Measurements from ENCODE around the gene SLC9A5.

Gene SLC9A5

DNA sequence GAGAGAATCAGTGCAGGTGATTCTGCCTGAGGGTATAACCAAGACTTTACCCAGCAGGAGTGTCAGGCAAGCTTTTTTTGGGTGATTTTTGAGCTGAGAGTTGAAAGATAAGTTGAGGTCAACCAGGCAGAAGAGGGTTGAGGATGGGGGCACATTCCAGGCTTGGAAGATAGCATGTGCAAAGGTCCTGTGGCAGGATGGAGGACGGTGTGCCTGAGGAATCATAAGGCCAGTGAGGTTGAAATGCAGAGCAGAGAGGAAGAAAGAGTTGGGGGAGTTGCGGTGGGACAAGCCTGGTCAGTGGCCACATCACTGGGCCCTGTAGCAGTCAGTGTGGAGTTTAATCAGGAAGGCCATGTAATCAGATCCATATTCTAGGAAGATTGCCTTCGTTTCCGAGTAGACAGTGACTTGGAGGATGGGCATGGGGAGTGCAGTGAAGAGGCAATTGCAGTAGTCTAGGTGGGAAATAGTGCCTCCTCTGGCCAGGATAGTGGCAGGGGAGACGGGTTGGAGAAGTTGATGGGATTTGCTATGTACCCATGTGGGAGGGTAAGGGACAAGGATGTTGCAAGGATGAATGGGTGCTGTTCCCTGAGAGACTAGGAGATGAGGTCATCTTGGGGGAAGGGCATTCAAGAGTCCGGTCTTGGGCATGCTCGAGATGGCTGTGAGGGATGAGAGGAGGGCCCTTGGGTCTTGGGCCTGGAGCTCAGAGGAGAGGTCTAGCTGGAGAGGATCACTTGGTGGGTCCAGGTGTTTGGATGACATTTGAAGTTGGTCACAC lies 34.5 kb downstream of the SLC9A5 start:
- no peak for DNase-seq

- no peak for DNase-seq
Measured at GRCh38 chr16:67283826-67284555, 35.2 kb downstream of the SLC9A5 start.

DNA sequence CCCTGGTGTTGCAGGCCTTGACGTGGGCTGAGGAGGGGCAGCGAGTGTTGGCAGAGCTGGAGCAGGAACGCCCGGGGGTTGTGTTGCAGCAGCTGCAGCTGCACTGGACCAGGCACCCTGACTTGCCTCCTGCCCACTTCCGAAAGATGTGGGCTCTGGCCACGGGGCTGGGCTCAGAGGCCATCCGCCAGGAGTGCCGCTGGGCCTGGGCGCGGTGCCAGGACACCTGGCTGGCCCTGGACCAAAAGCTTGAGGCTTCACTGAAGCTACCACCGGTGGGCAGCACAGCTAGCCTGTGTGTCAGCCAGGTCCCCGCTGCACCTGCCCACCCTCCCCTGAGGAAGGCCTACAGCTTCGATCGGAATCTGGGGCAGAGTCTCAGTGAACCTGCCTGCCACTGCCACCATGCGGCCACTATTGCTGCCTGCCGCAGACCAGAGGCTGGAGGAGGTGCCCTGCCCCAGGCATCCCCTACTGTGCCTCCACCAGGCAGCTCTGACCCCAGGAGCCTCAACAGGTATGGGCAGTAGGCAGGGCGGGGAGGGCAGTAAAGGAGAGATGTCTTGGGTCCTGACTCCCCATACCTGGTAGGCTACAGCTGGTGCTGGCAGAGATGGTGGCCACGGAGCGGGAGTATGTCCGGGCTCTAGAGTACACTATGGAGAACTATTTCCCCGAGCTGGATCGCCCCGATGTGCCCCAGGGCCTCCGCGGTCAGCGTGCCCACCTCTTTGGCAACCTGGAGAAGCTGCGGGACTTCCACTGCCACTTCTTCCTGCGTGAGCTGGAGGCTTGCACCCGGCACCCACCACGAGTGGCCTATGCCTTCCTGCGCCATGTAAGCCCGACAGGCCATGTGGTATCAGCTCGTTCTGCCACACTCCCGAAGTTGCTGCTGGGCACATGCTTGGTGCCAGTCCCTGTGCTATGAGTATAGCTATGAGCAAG lies 36.2 kb downstream of the SLC9A5 start:
- DNase-seq: no peak

GRCh38 chr16:67286441-67287235 lies 37.9 kb downstream of the SLC9A5 start:
- no peak for DNase-seq

GRCh38 chr16:67287960-67288359 lies 39.2 kb downstream of the SLC9A5 start:
- DNase-seq: no peak

GRCh38 chr16:67291461-67291860 lies 42.7 kb downstream of the SLC9A5 start:
- no peak for DNase-seq

GRCh38 chr16:67294171-67294757 lies 45.5 kb downstream of the SLC9A5 start:
- DNase-seq: no peak

GRCh38 chr16:67294938-67295361 lies 46.2 kb downstream of the SLC9A5 start:
- no peak for DNase-seq

DNA sequence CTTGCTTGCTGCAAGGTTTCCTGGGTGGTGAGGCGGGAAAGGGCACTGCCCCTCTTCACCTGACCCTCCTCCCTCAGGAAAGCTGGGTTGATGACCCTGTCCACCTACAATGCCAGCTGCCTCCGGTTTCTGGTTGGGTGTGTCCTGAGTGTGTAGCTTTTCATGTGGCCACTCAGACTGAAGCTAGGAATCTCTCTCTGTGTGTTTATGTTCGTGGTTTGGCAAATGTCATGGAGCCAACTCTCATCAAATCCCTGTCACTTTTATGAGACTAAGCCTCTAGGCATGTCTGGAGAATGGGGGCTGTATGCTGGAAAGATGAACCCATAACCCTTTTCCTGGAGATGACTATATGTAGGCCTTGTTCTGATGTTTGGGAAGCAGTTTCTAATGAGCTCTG lies 47.6 kb downstream of the SLC9A5 start:
- DNase-seq: no peak

DNA sequence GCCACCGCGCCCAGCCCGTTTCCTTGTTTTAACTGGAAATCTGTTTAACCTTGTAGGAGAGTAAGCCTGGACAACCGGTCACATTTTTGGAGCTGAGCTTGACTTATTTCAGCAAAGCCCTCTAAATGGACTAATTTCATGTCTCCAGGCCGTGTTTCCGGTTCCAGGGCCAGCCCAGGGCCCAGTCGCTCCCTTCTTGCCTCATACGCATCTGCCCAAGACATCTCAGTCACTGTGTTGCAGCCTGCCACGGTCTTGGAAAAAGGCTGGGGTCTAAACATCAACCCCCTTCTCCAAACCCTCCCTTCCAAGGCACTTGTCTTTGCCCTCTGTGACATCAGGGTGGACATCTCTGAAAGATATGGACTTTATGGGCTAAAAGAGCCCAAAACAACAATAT lies 49.5 kb downstream of the SLC9A5 start:
- no peak for DNase-seq

GRCh38 chr16:67299269-67299668 lies 50.5 kb downstream of the SLC9A5 start:
- no peak for DNase-seq

- no peak for DNase-seq
Measured at GRCh38 chr16:67301080-67301782, 52.5 kb downstream of the SLC9A5 start.

- DNase-seq: no peak
Measured at GRCh38 chr16:67302076-67302475, 53.3 kb downstream of the SLC9A5 start.

- DNase-seq: no peak
Measured at GRCh38 chr16:67302970-67303369, 54.2 kb downstream of the SLC9A5 start.

DNA sequence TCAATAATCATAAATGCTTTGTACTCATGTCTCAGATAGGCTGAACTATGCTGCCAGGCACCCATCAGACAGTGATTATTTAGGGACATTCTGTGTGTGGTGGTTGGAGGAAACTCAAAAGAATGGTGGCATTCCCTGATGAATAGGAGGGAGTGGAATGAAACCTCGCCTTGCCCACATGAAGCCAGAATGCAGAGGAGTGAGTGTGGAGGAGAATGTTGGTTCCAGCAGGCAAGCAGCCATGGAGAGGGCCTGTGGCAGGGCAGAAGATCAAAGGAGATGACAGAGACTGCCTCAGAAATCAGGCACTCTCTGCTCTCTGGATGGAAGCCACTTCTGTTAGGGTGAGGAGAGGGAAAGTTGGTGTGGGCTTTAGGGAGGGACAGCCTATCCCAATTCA lies 55.2 kb downstream of the SLC9A5 start:
- DNase-seq: no peak

- no peak for DNase-seq
Measured at GRCh38 chr16:67305216-67306071, 56.7 kb downstream of the SLC9A5 start.

DNA sequence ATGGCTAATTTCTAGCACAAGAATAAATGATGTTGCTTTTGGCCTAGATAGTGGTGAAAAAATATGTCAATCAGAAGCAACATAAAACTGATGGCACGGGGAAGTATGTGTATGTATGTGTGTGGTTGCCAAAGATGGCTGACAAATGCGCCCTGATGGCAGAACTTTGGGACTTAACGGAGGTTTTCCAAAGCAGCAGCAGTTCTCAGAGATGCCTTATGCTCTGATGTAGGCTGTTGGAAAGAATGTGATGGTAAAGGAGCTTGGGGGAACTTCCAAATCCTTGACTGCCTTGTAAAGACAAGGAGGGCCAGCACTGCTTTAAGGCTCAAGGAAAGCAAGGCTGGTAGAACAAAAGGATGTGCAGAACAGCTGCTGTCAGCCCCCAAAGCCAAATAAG lies 61.8 kb downstream of the SLC9A5 start:
- DNase-seq: no peak

DNA sequence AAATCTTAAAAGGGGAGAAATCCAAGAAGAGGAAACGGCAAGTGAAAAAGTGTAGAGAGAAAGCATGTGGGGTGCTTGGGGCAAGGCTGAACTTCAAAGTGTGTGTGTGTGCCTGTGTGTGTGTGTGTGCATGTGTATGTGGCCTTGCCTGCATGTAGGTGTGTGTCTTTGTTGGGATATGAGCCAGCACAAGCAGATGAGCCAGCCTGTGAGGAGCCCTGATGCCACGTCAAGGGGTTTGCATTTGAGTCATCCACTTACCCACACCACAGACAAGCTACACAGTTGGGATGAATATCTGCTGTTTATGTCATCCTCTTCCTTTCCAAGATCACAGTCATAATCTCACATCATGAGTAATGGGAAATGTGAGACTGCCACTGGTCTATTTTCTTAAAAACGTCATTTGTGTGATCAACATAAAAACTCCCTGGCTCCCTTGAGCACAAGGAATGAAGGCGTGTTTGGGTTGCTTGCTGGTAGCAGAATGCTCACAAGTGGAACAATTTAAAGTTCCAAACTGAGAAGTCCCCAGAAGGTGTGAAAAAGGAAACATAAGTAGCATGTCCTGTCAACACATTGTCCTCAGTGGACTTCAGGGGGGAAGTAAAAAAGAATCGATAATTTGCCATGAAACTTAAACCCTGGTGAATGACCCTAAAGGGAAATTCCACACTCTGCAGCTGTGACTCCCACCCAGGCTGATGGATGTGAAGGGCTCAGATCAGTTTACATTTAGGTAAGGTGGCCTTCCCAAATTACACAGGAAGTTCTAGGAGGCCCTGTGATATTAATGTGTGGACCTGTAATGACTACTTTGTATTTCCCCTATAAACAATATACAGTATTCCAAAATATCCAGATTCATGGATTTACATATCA lies 63.1 kb downstream of the SLC9A5 start:
- peak; percentile 43 for DNase-seq

DNA sequence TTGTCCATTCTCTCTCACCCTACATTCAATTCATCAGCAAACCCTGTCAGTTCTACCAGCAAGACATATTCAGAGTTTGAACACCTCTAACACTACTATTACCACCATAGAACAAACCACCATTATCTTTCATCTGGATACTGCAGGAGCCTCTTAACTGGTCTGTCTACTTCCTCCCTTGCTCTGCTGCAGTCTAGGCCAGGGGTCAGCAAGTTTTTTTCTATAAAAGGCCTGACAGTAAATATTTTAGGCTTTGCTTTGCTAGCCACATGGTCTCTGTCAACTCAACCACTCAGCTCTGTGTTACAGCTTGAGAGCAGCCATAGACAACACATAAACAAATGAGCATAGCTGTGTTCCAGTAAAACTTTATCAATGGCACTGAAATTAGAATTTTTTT lies 63.9 kb downstream of the SLC9A5 start:
- DNase-seq: no peak

All from activated T-cell treated with anti-CD3 and anti-CD28 coated beads for 4 hours (primary cell).